GM18508 (cell line): ENCODE data around the gene WASF3.

Experiments used
- ATAC-seq: cut with Tn5 transposase; IDR thresholded peaks from one replicate; pipeline ENCODE4 v1.9.1; 2021; ENCODE audit warnings: moderate number of reproducible peaks; ENCODE audit not compliant: insufficient read depth, unreplicated experiment

WASF3 gene, protein sequence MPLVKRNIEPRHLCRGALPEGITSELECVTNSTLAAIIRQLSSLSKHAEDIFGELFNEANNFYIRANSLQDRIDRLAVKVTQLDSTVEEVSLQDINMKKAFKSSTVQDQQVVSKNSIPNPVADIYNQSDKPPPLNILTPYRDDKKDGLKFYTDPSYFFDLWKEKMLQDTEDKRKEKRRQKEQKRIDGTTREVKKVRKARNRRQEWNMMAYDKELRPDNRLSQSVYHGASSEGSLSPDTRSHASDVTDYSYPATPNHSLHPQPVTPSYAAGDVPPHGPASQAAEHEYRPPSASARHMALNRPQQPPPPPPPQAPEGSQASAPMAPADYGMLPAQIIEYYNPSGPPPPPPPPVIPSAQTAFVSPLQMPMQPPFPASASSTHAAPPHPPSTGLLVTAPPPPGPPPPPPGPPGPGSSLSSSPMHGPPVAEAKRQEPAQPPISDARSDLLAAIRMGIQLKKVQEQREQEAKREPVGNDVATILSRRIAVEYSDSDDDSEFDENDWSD

DNA sequence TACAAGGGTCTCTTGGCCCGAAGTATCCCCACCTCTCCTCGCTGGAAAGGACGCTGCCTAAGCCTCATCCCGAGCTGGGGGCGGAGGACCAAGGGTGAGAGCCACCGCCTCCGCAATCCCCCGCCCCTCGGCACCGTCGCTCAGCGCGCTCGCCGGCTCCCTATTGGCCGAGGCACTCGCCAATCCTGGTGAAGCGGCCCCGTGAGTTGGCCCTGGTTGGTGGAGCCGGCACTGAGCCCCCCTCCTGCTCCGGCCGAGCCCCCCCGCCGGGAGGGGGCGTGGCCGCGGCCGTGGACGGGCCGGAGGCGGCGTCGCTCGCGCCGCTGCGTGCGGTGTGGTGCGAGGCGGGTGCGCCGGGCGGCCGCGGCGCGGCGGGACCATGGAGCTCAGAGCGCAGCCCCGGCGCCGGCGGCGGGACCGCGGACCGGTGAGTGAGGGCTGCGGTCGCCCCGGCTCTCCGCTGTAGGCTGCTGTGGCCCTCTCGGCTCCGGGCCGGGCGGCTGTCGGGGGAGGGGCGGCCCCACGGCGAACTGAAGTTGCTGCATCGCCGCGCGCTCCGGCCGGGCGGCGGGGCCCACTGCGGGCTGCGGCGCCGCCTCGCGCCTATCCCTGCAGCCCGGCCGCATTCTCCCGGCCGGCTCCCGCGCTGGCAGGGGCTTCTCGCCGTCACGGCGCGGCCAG, at the start of gene WASF3:
Gene WASF3 (plus strand): TSS at position 291 of the 681 bp plus-strand sequence. CDS start 84,588 bp downstream, outside the sequence.
- ATAC-seq = no peak

DNA sequence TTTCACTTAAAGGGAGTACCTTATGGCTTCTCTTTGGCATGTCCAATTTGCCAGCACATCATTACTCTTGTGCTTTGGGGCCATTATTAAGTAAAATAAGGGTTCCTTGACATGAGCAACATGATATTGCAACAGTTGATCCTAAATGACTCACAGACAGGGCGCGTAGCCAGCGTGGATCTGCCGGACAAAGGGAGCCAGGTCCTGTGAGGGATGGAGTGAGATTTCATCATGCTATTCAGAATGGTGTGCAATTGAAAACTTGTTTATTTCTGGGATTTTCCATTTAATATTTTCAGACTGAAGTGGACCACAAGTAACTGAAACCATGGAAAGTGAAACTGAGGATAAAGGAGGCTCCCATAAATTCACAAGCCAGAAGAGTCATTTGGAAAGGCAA, 48.6 kb upstream of the WASF3 start:
- no peak for ATAC-seq

DNA sequence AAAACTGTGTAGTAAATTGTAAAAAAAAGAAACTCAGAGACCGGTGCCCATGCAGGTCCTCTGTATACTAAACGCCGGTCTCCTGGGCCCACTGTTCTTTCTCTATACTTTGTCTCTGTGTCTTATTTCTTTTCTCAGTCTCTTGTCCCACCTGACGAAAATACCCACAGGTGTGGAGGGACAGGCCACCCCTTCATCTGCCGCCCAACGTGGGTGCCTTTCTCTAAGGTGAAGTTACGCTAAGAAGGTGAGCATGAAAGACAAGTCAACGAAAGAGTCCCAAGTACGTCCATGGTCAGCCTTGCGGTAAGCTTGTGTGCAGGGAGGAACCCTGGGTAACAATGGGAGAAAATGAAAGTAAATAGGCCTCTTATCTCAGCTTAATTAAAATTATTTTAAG, 48.0 kb upstream of the WASF3 start:
- no peak for ATAC-seq

DNA sequence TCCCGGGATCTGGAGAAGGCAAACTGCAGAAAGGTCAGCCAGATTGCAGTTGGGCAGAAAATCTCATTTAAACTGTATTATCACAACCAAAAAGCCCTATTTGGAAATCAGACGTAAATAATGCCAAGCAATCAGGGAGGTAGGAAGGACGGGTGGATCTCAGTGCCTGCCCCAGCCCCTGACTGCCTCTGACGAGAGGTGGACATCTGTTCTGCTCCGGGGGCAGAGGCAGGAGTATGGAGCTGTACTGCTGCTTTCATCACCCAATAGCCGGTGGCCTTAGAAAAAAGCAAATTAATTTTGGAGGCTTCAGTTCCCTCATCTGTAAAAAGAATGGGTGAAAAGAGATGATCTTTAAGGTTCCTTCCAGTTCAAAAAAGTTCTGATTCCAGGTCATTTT, 43.6 kb upstream of the WASF3 start:
- ATAC-seq = no peak

DNA sequence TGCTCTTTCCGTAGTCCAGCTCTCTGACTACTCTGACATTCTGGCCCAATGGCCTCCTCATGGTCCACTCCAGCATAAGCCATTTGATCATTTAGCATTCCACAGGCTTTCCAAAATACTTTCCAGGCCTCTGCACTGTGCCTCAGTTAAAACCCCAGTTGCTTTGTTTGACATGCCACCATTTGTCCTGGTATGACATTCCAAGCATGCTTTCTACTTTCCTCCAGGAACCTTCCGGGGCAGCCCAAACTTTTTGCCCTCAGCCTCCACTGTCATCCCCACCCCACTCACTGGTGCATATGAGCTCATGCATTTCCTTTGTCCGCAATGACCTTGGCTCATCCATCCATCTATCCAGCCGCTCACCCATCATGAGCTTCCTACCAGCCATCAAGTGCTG, 41.8 kb upstream of the WASF3 start:
- no peak for ATAC-seq

DNA sequence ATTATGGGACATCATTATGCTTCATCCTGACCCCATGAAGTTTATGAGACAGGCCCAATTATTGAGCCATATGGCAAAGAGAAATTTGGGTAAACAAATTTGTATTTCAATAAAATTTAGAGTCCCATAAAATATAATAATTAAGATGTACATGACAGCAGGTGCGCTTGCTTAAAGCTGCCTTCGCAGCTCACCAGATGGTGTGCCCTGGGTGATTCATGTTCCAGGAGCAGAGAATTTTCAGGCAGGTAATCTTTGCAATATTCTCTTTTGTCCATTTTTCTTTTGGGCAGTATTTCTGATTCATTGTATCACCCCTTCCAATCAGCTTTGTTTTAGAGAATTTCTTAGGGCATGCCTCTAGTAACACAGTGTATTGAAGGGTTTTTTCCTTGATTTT, 39.5 kb upstream of the WASF3 start:
- no peak for ATAC-seq

DNA sequence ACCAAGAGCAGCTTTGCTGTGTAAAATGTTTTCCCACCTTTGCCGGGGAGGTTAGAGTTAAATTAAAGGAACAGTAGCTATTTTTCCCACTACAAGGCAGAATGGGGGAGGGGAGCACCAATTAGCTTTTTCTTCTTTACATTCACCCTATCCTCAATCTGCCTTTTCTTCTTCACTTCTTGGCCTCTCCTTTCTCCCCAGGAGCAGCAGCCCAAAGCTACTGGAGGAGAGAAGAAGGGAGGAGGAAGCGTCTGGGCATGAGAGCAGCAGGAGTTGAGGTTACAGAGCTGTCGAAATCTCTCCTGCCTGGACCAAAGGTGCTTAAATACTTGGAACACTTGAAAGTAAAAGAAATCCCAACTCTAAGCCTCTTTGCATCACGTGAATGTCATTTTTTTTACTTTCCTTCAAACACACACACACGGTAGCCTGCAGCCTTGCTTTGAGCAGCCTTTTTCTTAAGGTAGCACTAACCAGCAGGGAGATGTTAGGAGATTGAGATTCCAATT, 39.0 kb upstream of the WASF3 start:
- ATAC-seq = no peak

DNA sequence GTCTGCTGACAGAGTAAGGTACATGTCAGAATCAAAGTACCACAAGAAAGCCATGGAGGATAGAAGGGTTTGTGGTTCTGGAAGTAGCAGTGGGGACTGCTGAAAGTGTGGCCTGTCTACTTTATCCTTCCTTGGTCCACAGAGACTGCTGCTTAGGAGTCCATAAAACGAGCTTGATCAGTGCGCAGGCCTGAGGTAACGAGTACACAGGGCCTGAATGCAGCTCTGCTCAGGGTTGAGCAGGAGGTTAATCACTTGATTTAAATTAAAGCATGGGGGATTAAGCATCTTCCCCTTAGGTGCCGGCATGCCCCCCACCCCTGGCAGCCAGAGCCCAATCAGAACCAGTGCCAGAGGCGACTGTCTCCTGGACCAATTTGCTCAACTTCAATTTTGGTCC, 34.9 kb upstream of the WASF3 start:
- ATAC-seq = no peak

DNA sequence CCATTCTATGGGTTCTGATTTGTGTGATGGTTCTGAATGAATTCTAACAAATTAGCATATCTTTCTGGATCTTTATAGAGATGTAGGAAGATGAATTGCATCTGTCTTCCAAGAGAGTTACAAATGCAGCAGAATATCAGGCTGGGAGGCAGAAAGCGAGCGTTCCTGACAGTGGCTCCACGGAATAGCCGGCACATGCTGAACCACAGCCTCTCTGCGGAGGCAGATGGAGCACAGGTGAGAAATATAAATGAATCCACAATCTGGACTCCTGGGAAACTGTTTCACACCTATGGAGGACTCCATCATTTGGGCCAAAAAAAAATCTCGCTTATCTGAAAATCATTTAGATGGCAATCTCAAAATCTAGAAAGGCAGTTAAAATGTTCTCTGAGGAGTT, 34.5 kb upstream of the WASF3 start:
- ATAC-seq = no peak

DNA sequence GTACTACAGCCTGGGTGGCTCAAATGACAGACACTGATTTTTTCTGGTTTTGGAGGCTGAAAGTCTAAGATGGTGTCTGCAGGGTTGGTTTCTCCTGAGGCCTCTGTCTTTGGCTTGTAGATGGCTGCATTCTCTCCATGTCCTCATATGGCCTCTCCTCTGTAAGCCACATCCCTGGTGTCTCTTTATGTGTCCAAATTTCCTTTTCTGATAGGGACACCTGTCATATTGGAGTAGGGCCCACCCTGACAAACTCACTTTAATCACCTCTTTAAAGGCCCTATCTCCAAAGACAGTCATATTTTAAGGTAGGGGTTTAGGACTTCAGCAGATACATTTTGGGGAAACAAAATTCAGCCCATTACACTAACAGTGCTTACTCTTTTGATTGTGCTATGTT, 32.0 kb upstream of the WASF3 start:
- no peak for ATAC-seq

DNA sequence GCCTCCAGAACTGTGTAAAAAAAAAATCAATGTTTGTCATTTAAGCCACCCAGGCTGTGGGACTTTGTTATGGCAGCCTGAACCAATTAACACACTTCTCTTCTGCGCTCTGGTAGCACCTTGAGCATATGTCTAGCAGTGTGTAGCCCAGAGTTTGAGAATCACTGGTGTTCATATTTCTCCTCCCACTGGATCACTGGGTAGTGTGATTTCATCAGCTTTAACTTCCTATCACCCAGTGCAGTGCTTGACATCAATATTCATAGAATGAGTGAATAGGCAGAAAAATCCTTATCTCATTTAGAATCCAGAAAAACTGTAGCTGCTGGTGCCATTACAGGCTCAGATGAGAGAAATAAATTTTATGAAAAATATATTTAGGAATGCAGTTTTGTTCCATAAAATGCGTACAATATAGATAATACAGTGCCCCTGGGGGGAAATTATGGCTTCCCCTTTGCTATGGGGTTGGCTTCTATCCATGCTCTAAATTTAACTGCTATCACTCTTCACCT, 30.7 kb upstream of the WASF3 start:
- no peak for ATAC-seq

DNA sequence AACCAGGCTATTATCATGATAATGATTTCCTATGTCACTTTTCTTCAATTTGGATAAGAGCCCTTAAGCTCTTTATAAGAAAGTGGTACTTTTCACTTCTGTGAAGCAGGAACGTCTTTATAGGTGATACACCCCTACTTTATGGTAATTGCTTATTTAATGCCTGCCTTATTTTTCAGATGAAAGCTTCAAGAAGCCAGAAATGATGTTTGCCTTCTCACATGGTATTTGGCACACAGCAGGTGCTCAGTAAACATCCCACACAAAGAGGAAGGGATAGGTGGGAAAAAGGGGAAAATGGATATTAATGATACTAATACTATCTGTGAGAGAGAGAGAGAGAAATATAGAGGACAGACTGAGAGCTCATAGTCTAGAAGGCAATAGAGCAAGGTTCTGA, 29.0 kb upstream of the WASF3 start:
- no peak for ATAC-seq

DNA sequence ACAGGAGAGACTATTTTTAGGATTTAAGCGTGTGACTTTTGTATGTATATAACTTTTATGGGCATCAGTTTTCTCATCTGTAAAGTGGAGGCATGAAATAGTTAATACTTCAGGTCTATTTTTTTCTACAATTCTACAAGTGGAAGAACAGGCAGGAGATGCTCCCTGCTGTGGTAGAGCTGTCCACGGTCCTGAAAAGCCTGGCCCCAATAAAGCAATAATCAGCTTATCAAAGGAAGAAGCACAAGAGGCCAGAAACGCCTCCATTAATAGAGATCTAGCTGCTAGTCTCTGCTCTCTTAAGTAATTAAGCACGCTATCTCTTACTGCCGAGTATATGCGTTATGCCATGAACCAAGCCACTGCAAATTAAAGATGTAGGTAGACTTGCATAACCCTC, 28.0 kb upstream of the WASF3 start:
- ATAC-seq = no peak

DNA sequence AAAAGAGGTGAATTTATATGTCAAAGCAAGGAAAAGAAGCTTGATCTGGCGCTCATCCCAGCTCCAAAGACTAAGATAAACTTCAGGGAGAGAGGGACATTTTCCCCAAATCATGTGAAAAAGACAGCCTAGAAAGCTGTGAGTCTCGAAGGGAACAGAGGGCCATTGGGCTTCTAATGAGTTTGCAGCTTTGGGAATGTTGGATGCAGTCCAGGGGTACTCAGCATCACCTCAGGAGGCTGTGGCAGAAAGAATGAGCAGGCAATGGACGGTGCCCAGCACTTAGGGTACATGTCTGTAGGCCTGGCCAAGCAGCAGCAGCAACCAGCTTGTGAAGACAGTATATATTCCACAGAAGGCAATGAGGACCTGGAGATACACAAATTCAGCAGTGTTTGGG, 25.7 kb upstream of the WASF3 start:
- ATAC-seq = no peak

DNA sequence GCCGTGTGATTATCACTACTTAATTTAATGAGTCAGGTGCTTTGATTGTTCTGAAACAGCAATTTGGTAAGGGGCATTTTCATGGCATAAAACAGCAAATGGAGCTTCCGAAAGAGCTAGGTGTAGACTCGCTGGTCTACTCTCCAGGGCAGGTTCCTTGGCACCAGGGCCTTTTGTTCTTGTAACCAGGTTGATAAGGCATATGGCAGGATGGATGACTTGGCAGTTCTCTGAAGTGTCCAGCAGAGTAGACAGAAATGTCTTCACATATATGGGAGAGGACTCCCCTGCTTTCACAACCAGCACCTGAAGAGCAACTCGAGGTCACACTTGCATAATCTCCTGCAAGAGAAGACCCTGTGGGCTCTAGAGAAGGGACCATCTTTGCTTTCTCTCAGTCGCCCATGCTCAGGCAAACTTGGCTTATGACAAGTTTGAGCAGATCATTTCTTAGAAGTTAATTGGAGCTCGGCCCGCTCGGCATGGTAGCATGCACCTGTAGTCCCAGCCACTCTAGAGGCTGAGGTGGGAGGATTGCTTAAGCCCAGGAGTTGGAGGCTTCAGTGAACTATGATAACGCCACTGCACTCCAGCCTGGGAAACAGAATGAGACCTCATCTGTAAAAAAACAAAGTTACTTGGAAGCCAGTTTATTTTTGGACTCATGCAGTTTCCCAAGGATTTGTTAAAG, 23.3 kb upstream of the WASF3 start:
- no peak for ATAC-seq

DNA sequence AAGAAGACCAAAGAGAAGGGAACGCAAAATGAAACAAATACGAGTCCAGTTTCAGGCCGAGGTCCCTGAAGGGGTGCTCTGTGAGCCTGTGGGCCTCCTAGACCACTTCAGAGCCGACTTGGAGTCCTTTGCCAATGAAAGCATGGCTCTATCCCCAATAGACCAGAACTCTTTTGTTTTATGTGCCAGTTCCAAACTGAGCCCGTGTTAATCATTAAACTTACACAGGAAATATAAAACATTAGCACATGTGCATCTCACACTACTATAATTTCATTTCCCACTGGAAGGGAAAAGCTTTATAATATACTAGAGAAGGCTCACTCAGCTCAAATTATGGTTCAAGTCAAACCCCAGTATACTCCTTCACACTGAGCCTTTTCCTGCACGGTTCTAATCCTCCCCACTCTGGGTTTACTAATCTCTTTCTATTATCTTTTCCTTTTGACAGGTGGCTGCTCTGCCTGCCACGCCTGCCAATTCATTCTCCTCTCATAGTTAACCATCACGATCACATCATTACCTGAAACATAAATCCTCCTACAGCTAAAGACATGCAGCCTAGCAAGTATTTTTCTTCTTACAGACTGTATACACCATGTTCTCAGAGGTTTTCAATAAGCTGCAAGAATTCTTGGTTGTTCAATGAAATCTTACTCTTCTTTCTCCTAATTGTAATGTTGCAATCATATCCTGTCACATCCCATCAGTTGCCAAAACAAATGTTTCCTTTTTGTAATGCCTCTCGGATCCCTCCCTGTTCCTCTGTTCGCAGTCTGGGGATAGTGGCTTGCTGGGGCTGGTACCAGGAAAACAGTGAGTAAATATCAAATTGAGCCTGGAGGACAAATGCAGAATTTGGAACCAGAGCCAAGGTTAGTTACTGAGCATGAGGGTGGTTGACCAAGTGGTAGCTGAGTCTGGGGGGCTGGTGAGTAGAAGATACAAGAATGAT, 18.8 kb upstream of the WASF3 start:
- no peak for ATAC-seq

DNA sequence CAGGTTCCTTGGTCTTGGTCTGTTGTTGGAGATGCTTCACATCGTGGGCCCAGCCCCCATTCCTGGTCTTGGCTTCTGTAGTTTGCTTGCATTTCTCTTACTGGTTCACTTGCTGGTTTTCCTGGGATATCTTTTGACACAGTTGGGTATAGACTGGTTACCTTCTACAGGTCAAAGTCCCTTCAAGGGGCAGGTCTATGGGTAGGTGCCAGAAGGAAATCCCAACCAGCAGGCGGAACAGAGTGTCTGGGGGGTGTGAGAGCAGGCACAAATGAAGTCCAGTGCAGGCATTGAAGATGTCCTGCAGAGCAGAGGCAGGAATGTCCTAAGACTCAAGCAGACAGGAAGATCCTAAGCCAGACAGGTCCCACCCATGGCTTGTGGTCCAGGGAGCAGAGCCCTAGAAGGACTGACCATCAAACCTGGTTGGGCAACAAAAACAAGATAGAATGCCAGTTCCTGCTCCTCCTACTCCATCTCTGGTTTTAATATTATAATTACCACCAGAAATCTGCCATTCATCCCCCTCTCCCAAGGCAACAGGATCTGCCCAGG, 17.7 kb upstream of the WASF3 start:
- ATAC-seq = no peak

DNA sequence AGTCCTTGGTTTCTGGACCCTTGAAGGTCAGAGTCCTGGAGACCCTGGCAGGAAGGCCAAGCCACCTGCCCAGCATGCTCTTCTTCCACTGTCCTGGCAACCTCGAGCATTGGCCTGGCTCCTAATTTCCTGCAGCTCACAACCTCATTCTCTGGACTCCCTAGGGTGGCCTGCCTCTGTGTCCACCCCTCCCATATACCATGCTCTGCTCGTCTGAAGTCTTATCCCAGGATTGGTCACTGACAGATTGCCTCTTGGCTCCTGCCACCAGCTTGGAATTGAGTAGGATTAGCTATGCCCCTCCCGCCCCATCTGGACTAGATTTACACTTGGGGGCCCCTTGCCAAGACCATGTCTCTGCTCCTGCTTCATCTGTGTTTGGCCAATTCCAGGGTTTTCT, 17.1 kb upstream of the WASF3 start:
- ATAC-seq = no peak

DNA sequence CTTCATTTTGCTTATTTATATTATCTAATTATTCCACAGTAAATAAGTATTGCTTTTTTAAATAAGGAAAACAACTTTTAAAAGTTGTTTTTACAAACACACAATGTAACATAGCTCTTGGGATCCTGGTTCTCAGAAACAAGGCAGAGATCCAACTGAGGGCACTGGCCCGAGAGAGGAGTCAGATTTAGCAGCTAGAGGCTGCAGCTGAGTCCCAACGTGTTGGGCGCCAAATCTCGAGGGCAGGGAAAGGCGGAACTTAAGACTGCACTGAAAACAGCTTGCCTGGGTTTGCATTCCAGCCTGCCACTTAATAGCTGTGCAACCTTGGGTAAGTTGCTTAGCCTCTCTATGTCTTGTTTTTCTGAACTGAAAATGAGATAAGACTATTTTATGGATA, 16.4 kb upstream of the WASF3 start:
- ATAC-seq = no peak
